ENCODE results near the gene GRAPL.
"Not testable (repeated sequence)": the region's sequence is repeated elsewhere in the genome, so short reads cannot be mapped to it uniquely, and the experiment has no call there.

GRAPL gene

DNA sequence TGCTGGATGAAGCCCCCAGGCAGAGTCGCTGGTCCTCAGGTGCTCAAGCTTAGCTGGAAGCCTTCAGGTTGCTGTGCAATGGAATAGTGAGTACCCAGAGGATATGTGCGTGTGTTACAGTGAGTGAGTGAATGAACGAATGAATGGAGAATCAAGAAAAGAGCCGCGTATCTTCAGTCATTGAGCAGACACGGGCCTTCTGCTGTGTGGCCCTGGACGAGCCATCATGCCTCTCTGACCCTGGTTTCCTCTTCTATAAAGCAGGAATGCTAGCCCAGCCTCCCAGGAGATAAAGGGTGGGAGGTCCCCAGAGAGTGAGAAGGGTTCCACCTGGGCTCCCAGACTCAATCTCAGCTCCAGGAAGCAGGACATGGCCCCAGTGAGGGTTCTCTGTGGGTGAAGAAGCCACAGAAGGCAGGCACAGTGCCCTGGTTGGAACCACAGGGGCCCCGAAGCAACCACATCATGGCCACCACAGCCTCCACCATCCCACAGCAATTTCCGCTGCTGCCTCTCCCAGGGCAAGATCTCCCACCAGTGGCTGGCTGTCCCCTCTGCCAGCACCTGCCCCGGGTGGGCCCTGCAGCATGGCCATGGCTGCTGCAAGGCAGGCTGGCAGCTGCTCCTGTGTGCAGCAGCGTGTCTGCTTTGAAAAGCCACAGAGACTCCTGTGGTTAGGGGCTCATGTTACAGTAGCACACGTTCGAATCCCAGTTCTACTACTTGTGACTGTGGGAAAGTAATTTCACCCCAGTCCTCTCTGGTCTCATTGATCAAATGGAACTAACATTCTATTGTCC, 34.1 kb downstream of the GRAPL start:
- not testable (repeated sequence) for H3K9me3 ChIP-seq (ENCODE audit: control insufficient read depth in 5 of 5, low read length in 5 of 5); H3K27ac ChIP-seq (ENCODE audit: low read depth, low read length); H3K9ac ChIP-seq (ENCODE audit: low read length in 5 of 5); H3K4me3 ChIP-seq (ENCODE audit: low read depth in 1 of 5, low read length in 5 of 5); H3K27me3 ChIP-seq (ENCODE audit: control insufficient read depth in 5 of 5, insufficient read depth in 4 of 5, low read length in 5 of 5); H3K4me1 ChIP-seq (ENCODE audit: control insufficient read depth in 5 of 5, insufficient read depth in 5 of 5, low read length in 5 of 5); H3K36me3 ChIP-seq (ENCODE audit: control insufficient read depth in 5 of 5, insufficient read depth in 5 of 5, low read length in 5 of 5)

DNA sequence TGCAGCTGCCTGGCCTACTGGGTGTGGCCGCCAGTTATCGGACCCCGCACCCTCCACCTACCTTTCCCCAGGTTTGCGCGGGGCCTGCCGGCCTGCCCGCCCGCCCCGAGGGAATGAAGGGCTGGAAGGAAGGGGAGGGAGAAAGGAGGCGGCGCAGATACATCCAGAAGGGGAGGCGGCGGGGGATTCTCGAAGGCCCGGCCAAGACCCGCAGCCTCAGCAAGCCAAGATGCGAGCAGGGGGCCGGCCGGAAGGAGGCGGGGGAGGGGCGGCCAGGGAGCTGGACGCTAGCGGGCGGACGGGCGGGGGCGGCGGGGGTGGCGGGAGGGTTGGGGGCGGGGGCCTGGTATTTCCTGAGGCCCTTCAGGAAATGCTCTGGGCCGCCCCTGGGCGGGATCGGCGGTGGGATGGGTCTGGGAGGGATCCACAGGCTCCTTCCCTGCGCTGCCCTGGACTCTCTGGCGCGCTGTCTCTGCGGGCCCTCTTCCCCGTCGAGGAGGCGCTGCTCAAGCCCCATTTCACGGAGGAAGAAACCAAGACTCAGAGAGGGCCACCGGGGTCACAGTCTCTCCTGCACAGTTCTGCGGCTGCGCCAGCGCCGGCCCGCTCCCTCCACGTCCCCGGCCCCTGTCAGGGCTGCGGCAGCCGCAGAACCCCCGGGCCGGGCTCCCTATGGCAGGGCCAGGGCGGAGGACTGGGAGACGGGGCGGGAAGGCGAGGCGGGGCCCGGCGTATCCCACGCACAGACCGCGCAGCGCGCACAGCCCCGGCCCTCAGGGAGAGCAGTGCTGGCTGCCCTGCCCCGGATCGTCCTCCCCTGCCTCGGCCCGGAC, 35.2 kb downstream of the GRAPL start:
- not testable (repeated sequence) for H3K9me3 ChIP-seq (ENCODE audit: control insufficient read depth in 5 of 5, low read length in 5 of 5); H3K9ac ChIP-seq (ENCODE audit: low read length in 5 of 5); H3K27me3 ChIP-seq (ENCODE audit: control insufficient read depth in 5 of 5, insufficient read depth in 4 of 5, low read length in 5 of 5); H3K4me1 ChIP-seq (ENCODE audit: control insufficient read depth in 5 of 5, insufficient read depth in 5 of 5, low read length in 5 of 5); H3K27ac ChIP-seq (ENCODE audit: low read depth, low read length); H3K36me3 ChIP-seq (ENCODE audit: control insufficient read depth in 5 of 5, insufficient read depth in 5 of 5, low read length in 5 of 5); H3K4me3 ChIP-seq (ENCODE audit: low read depth in 1 of 5, low read length in 5 of 5)

DNA sequence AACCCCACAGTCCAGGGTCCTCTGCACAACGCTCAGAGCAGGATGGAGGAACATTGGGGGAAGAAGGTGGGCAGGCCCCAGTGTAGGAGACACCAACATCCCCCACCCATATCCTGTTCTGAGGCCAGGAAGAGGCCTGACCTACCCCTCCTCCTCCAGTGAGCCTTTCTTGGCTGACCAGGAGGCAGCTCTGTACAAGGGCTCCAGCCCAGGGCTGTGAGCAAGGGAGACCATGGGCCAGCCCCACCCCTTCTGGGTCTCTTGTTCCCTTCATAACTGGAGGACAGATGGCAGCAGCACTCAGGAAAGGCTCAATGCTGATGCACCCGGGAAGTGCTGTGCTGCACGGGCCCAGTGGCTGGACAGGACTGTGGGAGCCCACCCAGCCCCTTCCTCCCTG, 47.0 kb downstream of the GRAPL start:
- H3K9ac ChIP-seq (ENCODE audit: low read length in 5 of 5); H3K27me3 ChIP-seq (ENCODE audit: control insufficient read depth in 5 of 5, insufficient read depth in 4 of 5, low read length in 5 of 5); H3K4me1 ChIP-seq (ENCODE audit: control insufficient read depth in 5 of 5, insufficient read depth in 5 of 5, low read length in 5 of 5); H3K9me3 ChIP-seq (ENCODE audit: control insufficient read depth in 5 of 5, low read length in 5 of 5); H3K4me3 ChIP-seq (ENCODE audit: low read depth in 1 of 5, low read length in 5 of 5); H3K36me3 ChIP-seq (ENCODE audit: control insufficient read depth in 5 of 5, insufficient read depth in 5 of 5, low read length in 5 of 5); H3K27ac ChIP-seq (ENCODE audit: low read depth, low read length): not testable (repeated sequence)

DNA sequence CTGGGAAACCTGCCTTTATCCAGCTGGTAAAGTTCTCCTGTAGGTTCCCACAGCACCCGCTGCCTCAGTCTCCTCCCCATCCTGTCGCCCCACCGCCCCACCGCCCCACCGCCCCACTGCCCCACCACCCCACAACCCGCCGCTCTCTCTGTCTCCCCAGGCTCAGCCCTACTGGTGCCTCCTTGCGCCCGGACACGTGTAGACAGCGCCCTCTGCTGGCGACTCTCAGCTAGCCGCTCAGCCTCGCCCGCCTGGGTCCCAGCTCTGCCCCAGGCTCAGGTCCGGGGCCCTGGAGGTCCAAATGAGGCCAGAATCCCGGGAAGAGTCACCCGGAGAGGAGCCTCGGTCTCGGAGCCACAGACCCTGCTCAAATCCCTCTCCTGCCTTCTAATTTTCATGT, 48.0 kb downstream of the GRAPL start:
- H3K27ac ChIP-seq (ENCODE audit: low read depth, low read length); H3K9ac ChIP-seq (ENCODE audit: low read length in 5 of 5); H3K4me1 ChIP-seq (ENCODE audit: control insufficient read depth in 5 of 5, insufficient read depth in 5 of 5, low read length in 5 of 5); H3K36me3 ChIP-seq (ENCODE audit: control insufficient read depth in 5 of 5, insufficient read depth in 5 of 5, low read length in 5 of 5); H3K4me3 ChIP-seq (ENCODE audit: low read depth in 1 of 5, low read length in 5 of 5); H3K9me3 ChIP-seq (ENCODE audit: control insufficient read depth in 5 of 5, low read length in 5 of 5); H3K27me3 ChIP-seq (ENCODE audit: control insufficient read depth in 5 of 5, insufficient read depth in 4 of 5, low read length in 5 of 5): not testable (repeated sequence)

DNA sequence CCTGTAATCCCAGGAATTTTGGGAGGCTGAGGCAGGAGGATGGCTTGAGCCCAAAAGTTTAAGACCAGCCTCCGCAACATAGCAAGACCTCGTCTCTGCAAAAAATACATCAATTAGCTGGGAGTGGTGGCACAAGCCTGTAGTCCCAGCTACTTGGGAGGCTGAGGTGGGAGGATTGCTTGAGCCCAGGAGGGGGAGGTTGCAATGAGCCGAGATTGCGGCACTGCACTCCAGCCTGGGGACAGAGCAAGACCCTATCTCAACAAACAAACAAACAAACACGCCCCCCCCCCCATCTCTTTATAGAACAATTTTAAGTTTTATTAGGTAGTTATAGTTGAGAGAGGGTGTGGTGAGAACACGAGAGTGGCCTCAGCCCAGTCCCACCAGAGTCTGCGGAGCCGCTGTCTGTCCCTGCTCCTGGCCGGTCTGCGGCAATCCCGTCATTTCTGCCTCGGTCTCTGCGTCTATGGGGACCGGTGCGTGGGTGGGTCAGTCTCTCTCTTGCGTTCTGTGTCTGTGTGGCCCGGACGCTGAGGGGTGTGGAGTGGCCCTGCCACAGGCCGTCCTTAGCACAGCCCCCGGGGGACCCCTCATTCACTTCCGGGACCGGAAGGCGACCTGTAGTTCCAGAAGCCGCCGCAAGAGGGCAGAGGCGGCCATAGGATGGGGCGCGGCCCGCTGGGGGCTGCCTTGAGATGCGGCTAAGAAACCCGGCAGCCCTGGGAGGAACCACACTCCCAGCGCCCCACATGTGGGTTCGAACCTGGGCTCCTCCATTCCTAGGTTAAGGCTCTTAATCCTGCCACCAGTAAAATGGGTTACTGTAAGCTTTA, 53.9 kb downstream of the GRAPL start:
- H3K36me3 ChIP-seq (ENCODE audit: control insufficient read depth in 5 of 5, insufficient read depth in 5 of 5, low read length in 5 of 5); H3K27ac ChIP-seq (ENCODE audit: low read depth, low read length); H3K9ac ChIP-seq (ENCODE audit: low read length in 5 of 5); H3K9me3 ChIP-seq (ENCODE audit: control insufficient read depth in 5 of 5, low read length in 5 of 5); H3K4me1 ChIP-seq (ENCODE audit: control insufficient read depth in 5 of 5, insufficient read depth in 5 of 5, low read length in 5 of 5); H3K27me3 ChIP-seq (ENCODE audit: control insufficient read depth in 5 of 5, insufficient read depth in 4 of 5, low read length in 5 of 5); H3K4me3 ChIP-seq (ENCODE audit: low read depth in 1 of 5, low read length in 5 of 5): not testable (repeated sequence)

GRCh38 chr17:19187883-19188869, 60.8 kb downstream of the GRAPL start:
- not testable (repeated sequence) for H3K36me3 ChIP-seq (ENCODE audit: control insufficient read depth in 5 of 5, insufficient read depth in 5 of 5, low read length in 5 of 5); H3K9me3 ChIP-seq (ENCODE audit: control insufficient read depth in 5 of 5, low read length in 5 of 5); H3K4me1 ChIP-seq (ENCODE audit: control insufficient read depth in 5 of 5, insufficient read depth in 5 of 5, low read length in 5 of 5); H3K4me3 ChIP-seq (ENCODE audit: low read depth in 1 of 5, low read length in 5 of 5); H3K27me3 ChIP-seq (ENCODE audit: control insufficient read depth in 5 of 5, insufficient read depth in 4 of 5, low read length in 5 of 5); H3K9ac ChIP-seq (ENCODE audit: low read length in 5 of 5); H3K27ac ChIP-seq (ENCODE audit: low read depth, low read length)

DNA sequence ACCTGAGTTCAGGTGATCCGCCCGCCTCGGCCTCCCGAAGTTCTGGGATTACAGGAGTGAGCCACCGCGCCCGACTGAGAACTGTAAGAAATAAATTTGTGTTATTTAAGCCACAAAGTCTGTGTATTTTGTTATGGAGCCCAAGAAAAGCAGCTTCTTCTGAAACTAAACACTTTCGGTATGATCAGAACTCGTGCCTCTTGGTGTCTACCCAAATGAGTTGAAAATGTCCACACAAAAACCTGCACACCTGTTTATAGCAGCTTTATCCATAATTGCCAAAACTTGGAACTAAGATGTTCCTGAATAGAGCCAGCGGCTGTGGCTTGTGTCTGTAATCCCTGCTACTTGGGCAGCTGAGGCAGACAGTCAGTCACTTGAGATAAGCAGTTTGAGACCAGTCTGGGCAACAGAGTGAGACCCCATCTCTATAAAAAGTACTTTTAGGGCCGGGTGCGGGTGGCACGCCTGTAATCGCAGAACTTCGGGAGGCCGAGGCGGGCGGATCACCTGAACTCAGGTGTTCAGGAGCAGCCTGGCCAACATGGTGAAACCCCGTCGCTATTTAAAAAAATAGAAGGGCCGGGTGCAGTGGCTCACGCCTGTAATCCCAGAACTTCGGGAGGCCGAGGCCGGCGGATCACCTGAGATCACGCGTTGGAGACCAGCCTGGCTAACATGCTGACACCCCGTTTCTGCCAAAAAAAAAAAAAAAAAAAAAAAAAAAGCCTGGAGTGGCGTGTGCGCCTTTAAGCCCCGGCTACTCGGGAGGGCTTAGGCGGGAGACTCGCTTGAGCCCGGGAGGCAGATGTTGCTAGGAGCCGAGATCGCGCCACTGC, 61.7 kb downstream of the GRAPL start:
- H3K36me3 ChIP-seq (ENCODE audit: control insufficient read depth in 5 of 5, insufficient read depth in 5 of 5, low read length in 5 of 5); H3K4me3 ChIP-seq (ENCODE audit: low read depth in 1 of 5, low read length in 5 of 5); H3K9ac ChIP-seq (ENCODE audit: low read length in 5 of 5); H3K27me3 ChIP-seq (ENCODE audit: control insufficient read depth in 5 of 5, insufficient read depth in 4 of 5, low read length in 5 of 5); H3K27ac ChIP-seq (ENCODE audit: low read depth, low read length); H3K4me1 ChIP-seq (ENCODE audit: control insufficient read depth in 5 of 5, insufficient read depth in 5 of 5, low read length in 5 of 5); H3K9me3 ChIP-seq (ENCODE audit: control insufficient read depth in 5 of 5, low read length in 5 of 5): not testable (repeated sequence)

- H3K27ac ChIP-seq (ENCODE audit: low read depth, low read length); H3K27me3 ChIP-seq (ENCODE audit: control insufficient read depth in 5 of 5, insufficient read depth in 4 of 5, low read length in 5 of 5); H3K9me3 ChIP-seq (ENCODE audit: control insufficient read depth in 5 of 5, low read length in 5 of 5); H3K4me3 ChIP-seq (ENCODE audit: low read depth in 1 of 5, low read length in 5 of 5); H3K9ac ChIP-seq (ENCODE audit: low read length in 5 of 5); H3K36me3 ChIP-seq (ENCODE audit: control insufficient read depth in 5 of 5, insufficient read depth in 5 of 5, low read length in 5 of 5); H3K4me1 ChIP-seq (ENCODE audit: control insufficient read depth in 5 of 5, insufficient read depth in 5 of 5, low read length in 5 of 5): not testable (repeated sequence)
Measured at GRCh38 chr17:19189781-19190405, 62.5 kb downstream of the GRAPL start.
